Stomach (tissue), 4 donors: Measurements from ENCODE around the gene CPT2.

ENCODE experiments used
- CTCF ChIP-seq, 7 experiments: fragments of 450-650 bp in 4 of 7; fragments of 200-600 bp in 3 of 7; sonication (generic) in 3 of 7; IDR thresholded peaks; one replicate each; pipeline ENCODE4 v1.5.1; 2016 to 2019; ENCODE audit warnings: antibody characterized with exemption in 7 of 7, control low read depth in 2 of 7, mild to moderate bottlenecking in 1 of 7
- POLR2A ChIP-seq, 4 donors: fragments of 450-650 bp; IDR thresholded peaks; one replicate each; pipeline ENCODE4 v1.6.1; 2016; ENCODE audit warnings: antibody characterized with exemption in 4 of 4, control low read depth in 2 of 4, mild to moderate bottlenecking in 1 of 4, moderate library complexity in 1 of 4
- POLR2AphosphoS5 ChIP-seq, 3 donors: sonication (generic); formaldehyde crosslinking; IDR thresholded peaks; one replicate each; pipeline ENCODE4 v1.6.1; 2016; ENCODE audit warnings: antibody characterized with exemption in 3 of 3

GRCh38 chr1:53166912-53167311 is 29.7 kb upstream of the CPT2 start:
- no peak for TF ChIP-seq POLR2A (IDR thresholded peaks at IDR 0.05)
- TF ChIP-seq CTCF (IDR thresholded peaks at IDR 0.05), result no peak
- TF ChIP-seq POLR2AphosphoS5 (IDR thresholded peaks at IDR 0.05), result no peak
